K562 (cell line): ENCODE results near the gene TFEB. TPM values are rescaled to one million over a fixed set of nuclear protein-coding genes. Genes with fewer than 3 reads are reported as not detected.
A peak's percentile ranks its signal among the peaks of the same experiment; 100 is the strongest.

ENCODE experiments used
- ATAC-seq: fragments of 200-7000 bp; cut with Tn5 transposase; 3 replicates; pipeline ENCODE4 v1.9.1; 2020; ENCODE audit warnings: moderate library complexity
- BruUV-seq: library from RNA; stranded (reverse); fragments of 400-500 nt; replicated peaks from 2 replicates; lab custom pipeline; 2021; lab: Mats Ljungman, UMichigan
- CTCF ChIA-PET: fragments of 300-600 bp; formaldehyde crosslinking; extraction: SDS; loops from one replicate; lab custom pipeline; 2021; ENCODE audit warnings: low intra/inter-chr PET ratio; lab: Yijun Ruan, JAX
- POLR2A ChIA-PET: fragments of 300-600, 350-650 bp; sonication (Branson Sonifier 250); formaldehyde crosslinking; extraction: SDS; loops from one replicate; lab custom pipeline; 2021; ENCODE audit warnings: antibody characterized with exemption, inconsistent platforms; lab: Yijun Ruan, JAX
- DNase-seq, 4 experiments: peaks; one replicate each; pipeline versions ENCODE4 v3.0.0 to v3.0.0-alpha.2; 2011 to 2018; ENCODE audit warnings: low spot score in 3 of 4, mixed read lengths in 3 of 4; ENCODE audit errors: extremely low read depth in 1 of 4
- FAIRE-seq: peaks from 2 replicates; lab custom pipeline; 2011; peaks lifted over from hg19 to GRCh38; lab: Jason Lieb, UNC
- H2AFZ ChIP-seq: 2 replicates; pipeline ENCODE4 v1.6.0; 2011; ENCODE audit warnings: low read depth, low read length, control low read depth, inconsistent platforms
- H3K27ac ChIP-seq: fragments of 200-600 bp; 3 replicates; pipeline ENCODE4 v1.8.0; 2011; ENCODE audit warnings: low read depth, mild to moderate bottlenecking, control low read depth, inconsistent platforms, low read length, moderate library complexity, mixed read lengths; ENCODE audit errors: extremely low read depth
- H3K27me3 ChIP-seq, 2 experiments: fragments of 300-600 bp in 1 of 2; 2 replicates in 1 of 2; 3 replicates in 1 of 2; pipeline versions ENCODE4 v1.6.0 to v1.8.0; 2011; ENCODE audit warnings: inconsistent platforms in 2 of 2, low read length in 2 of 2, mild to moderate bottlenecking in 1 of 2, mixed read lengths in 1 of 2, moderate library complexity in 1 of 2; ENCODE audit not compliant: control insufficient read depth in 2 of 2, insufficient read depth in 2 of 2
- H3K36me3 ChIP-seq: fragments of 300-600 bp; 3 replicates; pipeline ENCODE4 v1.8.0; 2011; ENCODE audit warnings: mild to moderate bottlenecking, low read length, inconsistent platforms; ENCODE audit not compliant: control insufficient read depth, insufficient read depth
- H3K4me1 ChIP-seq, 2 experiments: fragments of 200-600 bp in 1 of 2; replicated peaks in 1 of 2; 2 replicates in 1 of 2; 3 replicates in 1 of 2; pipeline versions ENCODE4 v1.5.1 to v1.8.0; 2011; ENCODE audit warnings: inconsistent platforms in 2 of 2, low read length in 2 of 2, mild to moderate bottlenecking in 1 of 2, mixed read lengths in 1 of 2, moderate library complexity in 1 of 2; ENCODE audit not compliant: control insufficient read depth in 2 of 2, insufficient read depth in 2 of 2
- H3K4me2 ChIP-seq: 2 replicates; pipeline ENCODE4 v1.6.1; 2011; ENCODE audit warnings: low read length, control low read depth, inconsistent platforms, mixed read lengths; ENCODE audit not compliant: insufficient read depth
- H3K4me3 ChIP-seq: fragments of 200-600 bp; sonication (generic), shearing (Covaris generic); 2 replicates; pipeline ENCODE4 v1.5.1; 2016; ENCODE audit warnings: control low read depth, inconsistent platforms
- H3K79me2 ChIP-seq: fragments of 200-600 bp; 3 replicates; pipeline ENCODE4 v1.8.0; 2011; ENCODE audit warnings: low read length, inconsistent platforms; ENCODE audit not compliant: control insufficient read depth, insufficient read depth
- H3K9ac ChIP-seq, 2 experiments: 2 replicates each; pipeline versions ENCODE4 v1.6.0 to v1.6.1; 2011; ENCODE audit warnings: low read depth in 2 of 2, low read length in 2 of 2, control low read depth in 1 of 2, inconsistent platforms in 1 of 2, mild to moderate bottlenecking in 1 of 2, mixed read lengths in 1 of 2; ENCODE audit not compliant: insufficient read depth in 1 of 2
- H3K9me1 ChIP-seq: one replicate; pipeline ENCODE4 v1.6.0; 2011; ENCODE audit warnings: inconsistent platforms, mild to moderate bottlenecking, low read length, moderate library complexity; ENCODE audit not compliant: control insufficient read depth, insufficient read depth
- H3K9me3 ChIP-seq: replicated peaks from 2 replicates; pipeline ENCODE4 v1.5.1; 2011; ENCODE audit warnings: low read depth, low read length, inconsistent platforms; ENCODE audit not compliant: control insufficient read depth, insufficient read depth
- H4K20me1 ChIP-seq: replicated peaks from 2 replicates; pipeline ENCODE4 v1.6.1; 2011; ENCODE audit warnings: low read length, inconsistent platforms, mixed read lengths; ENCODE audit not compliant: control insufficient read depth, insufficient read depth
- BRD9 ChIP-seq: fragments of 450-650 bp; IDR thresholded peaks from 2 replicates; pipeline ENCODE4 v1.6.1; 2018; ENCODE audit warnings: low read depth; ENCODE audit not compliant: partially characterized antibody
- EGR1 ChIP-seq: fragments of 450-650 bp; conservative IDR thresholded peaks from 2 replicates; pipeline ENCODE4 v1.6.1; 2017; ENCODE audit warnings: mild to moderate bottlenecking
- ESRRA ChIP-seq: fragments of 450-650 bp; IDR thresholded peaks from 2 replicates; pipeline ENCODE4 v1.6.1; 2014; ENCODE audit warnings: low read depth, mild to moderate bottlenecking, moderate library complexity, borderline replicate concordance
- MTA2 ChIP-seq: fragments of 450-650 bp; IDR thresholded peaks from 2 replicates; pipeline ENCODE4 v1.6.1; 2016; ENCODE audit warnings: low read depth
- PHTF2 ChIP-seq: fragments of 250-450 bp; sonication (Bioruptor Pico); IDR thresholded peaks from 2 replicates; pipeline ENCODE4 v1.5.0; 2021; ENCODE audit warnings: mild to moderate bottlenecking
- SREBF2 ChIP-seq: sonication (generic); formaldehyde crosslinking; IDR thresholded peaks from 2 replicates; pipeline ENCODE4 v1.4.0; 2020; ENCODE audit warnings: mild to moderate bottlenecking, missing genetic modification reagents
- ZHX1 ChIP-seq: fragments of 150-350 bp; conservative IDR thresholded peaks from 2 replicates; pipeline ENCODE4 v1.6.1; 2014; ENCODE audit warnings: low read length
- ZNF239 ChIP-seq: fragments of 250-450 bp; sonication (Bioruptor Pico); IDR thresholded peaks from 2 replicates; pipeline ENCODE4 v1.4.0; 2020; ENCODE audit warnings: mild to moderate bottlenecking
- ZNF263 ChIP-seq: sonication (generic); formaldehyde crosslinking; IDR thresholded peaks from 2 replicates; pipeline ENCODE4 v1.8.0; 2022; ENCODE audit warnings: mild to moderate bottlenecking, missing genetic modification reagents, borderline replicate concordance
- WGBS: fragments of 100-300 bp; shearing (Covaris generic); methylation state at CpG from one replicate; pipeline ENCODE4 v1.1.6; 2016; ENCODE audit warnings: low coverage, mixed read lengths; ENCODE audit not compliant: insufficient coverage; ENCODE audit errors: missing lambda C conversion rate; 5-methylcytosine and 5-hydroxymethylcytosine counted together
- in situ Hi-C: fragments of 300-500 bp; cut with MboI; formaldehyde crosslinking; loops from 4 replicates; pipeline ENCODE4 v1.15.0; 2018; ENCODE audit warnings: inconsistent platforms, mixed read lengths
- intact Hi-C: fragments of 100-400 bp; cut with micrococcal nuclease; formaldehyde crosslinking; loops from 2 replicates; pipeline ENCODE4 v1.14.2; 2022
- polyA plus RNA-seq, 8 experiments: library from polyadenylated mRNA; depleted of rRNA in 4 of 8; stranded (reverse) in 5 of 8; unstranded in 3 of 8; fragments of >200 nt; fragmentation: Nextera tagmentation in 2 of 8; fragmentation: Illumina TruSeq in 1 of 8; extraction: Ambion mirVana in 2 of 8; extraction: Trizol in 1 of 8; gene quantifications; 2 replicates each; pipeline versions ENCODE4 v1.2.1 to v1.2.3, GENCODE V29; 2011 to 2014; ENCODE audit warnings: inconsistent platforms in 1 of 8, missing spikeins in 1 of 8
- total RNA-seq, 7 experiments: library from RNA; depleted of rRNA in 6 of 7; stranded (reverse); fragments of >200 nt in 6 of 7; fragmentation: Illumina TruSeq in 2 of 7; extraction: Trizol in 2 of 7; gene quantifications; 2 replicates each; pipeline versions ENCODE4 v1.2.1 to v1.2.3, GENCODE V29; 2011 to 2021; ENCODE audit warnings: low replicate concordance in 1 of 7
- TF ChIP-seq, protein P1 (sequence below): fragments of 250-450 bp; sonication (Bioruptor Pico); IDR thresholded peaks from 2 replicates; pipeline ENCODE4 v1.4.0; 2020; ENCODE audit warnings: mild to moderate bottlenecking, moderate library complexity, borderline replicate concordance

Gene TFEB
- total and polyA plus RNA-seq, 9 of the 15 experiments (the other 6 are each of a cell fraction or from before 2014, with no cell fraction given) = 0.04 to 4.7 (median 2.0) TPM

DNA sequence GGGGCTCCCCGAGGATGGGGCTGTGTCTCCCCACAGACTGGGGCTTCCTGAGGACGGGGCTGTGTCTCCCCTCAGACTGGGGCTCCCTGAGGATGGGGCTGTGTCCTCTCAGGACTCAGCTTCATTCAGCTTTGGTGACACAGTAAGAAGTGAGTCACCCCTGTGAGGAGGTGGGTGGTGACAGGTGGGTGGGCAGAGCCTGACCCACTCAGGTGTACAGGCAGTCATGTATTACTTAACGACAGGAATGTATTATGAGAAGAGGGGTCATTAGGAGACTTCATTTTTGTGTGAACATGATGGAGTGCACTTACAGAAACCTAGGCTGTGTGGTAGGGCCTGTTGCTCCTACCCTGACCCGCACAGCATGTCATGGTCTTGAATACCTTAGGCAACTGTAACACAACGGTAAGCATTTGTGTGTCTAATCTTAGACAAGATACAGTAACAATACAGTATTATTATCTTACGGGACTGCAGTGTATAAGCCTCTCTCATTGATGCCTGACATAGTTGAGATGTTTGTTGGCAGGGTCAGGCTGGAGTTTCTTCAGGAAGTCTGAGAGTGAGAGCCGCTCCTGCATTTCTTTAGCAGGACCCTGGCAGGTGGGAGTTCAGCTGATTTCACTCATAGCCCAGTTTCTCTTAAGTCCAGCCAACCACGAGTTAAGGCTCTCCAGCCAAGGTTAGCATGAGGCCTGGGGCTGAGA, 22.7 kb upstream of the TFEB start:
- FAIRE-seq = no peak
- Histone ChIP-seq H3K27ac (no peak overlapping the region), H3K36me3 (no peaks in the 10 kb centered on the region), H3K27me3 (peaks cover 37 to 60% of the 10 kb centered on the region in 2 experiments), H2AFZ (no peak overlapping the region), H3K9me3 (no peaks in the 10 kb centered on the region), H4K20me1 (no peaks in the 10 kb centered on the region), H3K9me1 (no peaks in the 10 kb centered on the region), H3K4me3 (no peak overlapping the region), H3K79me2 (no peaks in the 10 kb centered on the region), H3K9ac (no peak overlapping the region), H3K4me1 (peaks cover 0 to 7% of the 10 kb centered on the region in 2 experiments; a peak in 1 of 5 replicates), H3K4me2 (no peak overlapping the region)
- DNase-seq = no peak
- ATAC-seq = no peak
- intact Hi-C loops = no loop called here
- TF ChIP-seq ZNF239 (CRISPR knock-in tag) (no peak), EGR1 (peak; percentile 48)
- POLR2A ChIA-PET = interaction anchor here (0.9 to 1.6 kb wide), 4 partner anchors 9 to 16 kb away, joined by 3 to 6 read pairs (median 4); no protein-coding TSS in a partner anchor
- BruUV-seq = no TSS peak
- in situ Hi-C loops = no loop called here
- WGBS = 9% methylated on average over 8 of the region's 8 CpGs
- CTCF ChIA-PET = no interaction called here

GRCh38 chr6:41757271-41757670, 21.9 kb upstream of the TFEB start:
- POLR2A ChIA-PET = interaction anchor here (0.9 to 1.6 kb wide), 4 partner anchors 8 to 17 kb away, joined by 3 to 6 read pairs (median 4); no protein-coding TSS in a partner anchor
- no peaks in the 10 kb centered on the region for H3K36me3 ChIP-seq
- BruUV-seq = no TSS peak
- intact Hi-C loops = no loop called here
- H3K27me3 ChIP-seq = peaks cover 37 to 56% of the 10 kb centered on the region in 2 experiments
- H2AFZ ChIP-seq = no peak overlapping the region
- H3K4me2 ChIP-seq = no peak overlapping the region
- CTCF ChIA-PET = no interaction called here
- no peak overlapping the region; a peak in 1 of 4 replicates for H3K9ac ChIP-seq
- in situ Hi-C loops = no loop called here
- no peaks in the 10 kb centered on the region for H3K79me2 ChIP-seq
- H3K27ac ChIP-seq = no peak overlapping the region
- peaks cover 0 to 7% of the 10 kb centered on the region in 2 experiments; a peak in 1 of 5 replicates for H3K4me1 ChIP-seq
- WGBS = 35% methylated on average over 6 of the region's 6 CpGs
- H3K9me1 ChIP-seq = no peaks in the 10 kb centered on the region
- no peak overlapping the region for H3K4me3 ChIP-seq
- ATAC-seq (no peak), FAIRE-seq (no peak), DNase-seq (no peak)
- no peaks in the 10 kb centered on the region for H4K20me1 ChIP-seq
- H3K9me3 ChIP-seq = no peaks in the 10 kb centered on the region
- TF ChIP-seq ZHX1 = no peak
- no peak for TF ChIP-seq MTA2
- no peak for TF ChIP-seq PHTF2 (CRISPR knock-in tag)
- TF ChIP-seq BRD9 = no peak
- TF ChIP-seq ZNF263 = no peak
- TF ChIP-seq, protein P1, sequence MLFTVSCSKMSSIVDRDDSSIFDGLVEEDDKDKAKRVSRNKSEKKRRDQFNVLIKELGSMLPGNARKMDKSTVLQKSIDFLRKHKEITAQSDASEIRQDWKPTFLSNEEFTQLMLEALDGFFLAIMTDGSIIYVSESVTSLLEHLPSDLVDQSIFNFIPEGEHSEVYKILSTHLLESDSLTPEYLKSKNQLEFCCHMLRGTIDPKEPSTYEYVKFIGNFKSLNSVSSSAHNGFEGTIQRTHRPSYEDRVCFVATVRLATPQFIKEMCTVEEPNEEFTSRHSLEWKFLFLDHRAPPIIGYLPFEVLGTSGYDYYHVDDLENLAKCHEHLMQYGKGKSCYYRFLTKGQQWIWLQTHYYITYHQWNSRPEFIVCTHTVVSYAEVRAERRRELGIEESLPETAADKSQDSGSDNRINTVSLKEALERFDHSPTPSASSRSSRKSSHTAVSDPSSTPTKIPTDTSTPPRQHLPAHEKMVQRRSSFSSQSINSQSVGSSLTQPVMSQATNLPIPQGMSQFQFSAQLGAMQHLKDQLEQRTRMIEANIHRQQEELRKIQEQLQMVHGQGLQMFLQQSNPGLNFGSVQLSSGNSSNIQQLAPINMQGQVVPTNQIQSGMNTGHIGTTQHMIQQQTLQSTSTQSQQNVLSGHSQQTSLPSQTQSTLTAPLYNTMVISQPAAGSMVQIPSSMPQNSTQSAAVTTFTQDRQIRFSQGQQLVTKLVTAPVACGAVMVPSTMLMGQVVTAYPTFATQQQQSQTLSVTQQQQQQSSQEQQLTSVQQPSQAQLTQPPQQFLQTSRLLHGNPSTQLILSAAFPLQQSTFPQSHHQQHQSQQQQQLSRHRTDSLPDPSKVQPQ = no peak
- no peak for TF ChIP-seq ESRRA
- TF ChIP-seq SREBF2 (CRISPR knock-in tag) = no peak
